ENCODE data around the gene ADAMTSL2. TPM values are rescaled to one million over a fixed set of nuclear protein-coding genes. Genes with fewer than 3 reads are reported as not detected.

Gene ADAMTSL2
- polyA plus RNA-seq, 2 of the 4 experiments (the other 2 are of a cell fraction), result not detected

- POLR2A ChIA-PET, result no interaction called here
- Histone ChIP-seq H3K27ac (no peak overlapping the region), H3K4me2 (no peak overlapping the region), H3K9me3 (no peaks in the 10 kb centered on the region), H3K4me3 (no peak overlapping the region), H3K4me1 (peaks cover 5% of the 10 kb centered on the region; the same call in 1 of the 3 replicates)
- 79% methylated on average over 15 of the region's 18 CpGs for WGBS (ENCODE audit: missing lambda C conversion rate)
- CTCF ChIA-PET, result interaction anchor here (8.7 kb wide), 1 partner anchor 199 kb away, joined by 72 read pairs; no protein-coding TSS in a partner anchor
- no peak for ATAC-seq
- TF ChIP-seq KDM1A (IDR thresholded peaks at IDR 0.05; ENCODE audit: low read depth), result no peak
- TF ChIP-seq SREBF2 (IDR thresholded peaks at IDR 0.05), result no peak
- no peak for TF ChIP-seq NPAS2 (CRISPR knock-in tag; IDR thresholded peaks at IDR 0.05; ENCODE audit: borderline replicate concordance)
- TF ChIP-seq ZSCAN20 (CRISPR knock-in tag; IDR thresholded peaks at IDR 0.05), result no peak
- TF ChIP-seq HOXA7 (CRISPR knock-in tag; IDR thresholded peaks at IDR 0.05), result no peak
- no peak for TF ChIP-seq CHD4 (IDR thresholded peaks at IDR 0.05; ENCODE audit: borderline replicate concordance)
- TF ChIP-seq HOXB13 (CRISPR knock-in tag; IDR thresholded peaks at IDR 0.05; ENCODE audit: low read depth), result no peak
- no peak for TF ChIP-seq EP300 (IDR thresholded peaks at IDR 0.05)
- TF ChIP-seq RFX5 (IDR thresholded peaks at IDR 0.05), result no peak
- TF ChIP-seq PBX3 (IDR thresholded peaks at IDR 0.05), result no peak
- no peak for DNase-seq (ENCODE audit: low read depth in 1 of 2, low spot score in 1 of 2)
- FAIRE-seq, result no peak
These were observed 7.0 kb upstream of the ADAMTSL2 start for GRCh38 chr9:133527444-133527920.

GRCh38 chr9:133528001-133528875 lies 6.3 kb upstream of the ADAMTSL2 start:
- no peak overlapping the region for H3K4me3 ChIP-seq
- H3K27ac ChIP-seq, result no peak overlapping the region
- H3K4me2 ChIP-seq, result no peak overlapping the region
- POLR2A ChIA-PET, result no interaction called here
- FAIRE-seq (no peak), DNase-seq (ENCODE audit: low read depth in 1 of 2, low spot score in 1 of 2) (no peak), ATAC-seq (no peak)
- no peaks in the 10 kb centered on the region for H3K9me3 ChIP-seq
- CTCF ChIA-PET, result interaction anchor here (1.2 to 8.7 kb wide), 2 partner anchors 12 to 198 kb away, joined by 3 to 72 read pairs; no protein-coding TSS in a partner anchor
- 64% methylated on average over 13 of the region's 22 CpGs for WGBS (ENCODE audit: missing lambda C conversion rate)
- no peak for TF ChIP-seq BHLHE40 (IDR thresholded peaks at IDR 0.05; ENCODE audit: low read depth, low read length)
- no peak for TF ChIP-seq KDM5A (IDR thresholded peaks at IDR 0.05)
- no peak for TF ChIP-seq CBX2 (IDR thresholded peaks at IDR 0.05; ENCODE audit: borderline replicate concordance, low read depth)
- peaks cover 5% of the 10 kb centered on the region; the same call in 1 of the 3 replicates for H3K4me1 ChIP-seq

GRCh38 chr9:133528876-133529241 lies 5.6 kb upstream of the ADAMTSL2 start:
- Histone ChIP-seq H3K4me2 (no peak overlapping the region), H3K4me3 (no peak overlapping the region), H3K4me1 (peaks cover 5% of the 10 kb centered on the region; the same call in 1 of the 3 replicates), H3K27ac (no peak overlapping the region), H3K9me3 (no peaks in the 10 kb centered on the region)
- WGBS (ENCODE audit: missing lambda C conversion rate), result 41% methylated on average over 3 of the region's 11 CpGs
- TF ChIP-seq PBX3 (IDR thresholded peaks at IDR 0.05) (no peak), FOXS1 (CRISPR knock-in tag; IDR thresholded peaks at IDR 0.05) (no peak), HOXB5 (CRISPR knock-in tag; IDR thresholded peaks at IDR 0.05) (no peak), HDAC2 (IDR thresholded peaks at IDR 0.05) (no peak), E2F6 (IDR thresholded peaks at IDR 0.05; ENCODE audit: borderline replicate concordance, low read depth) (no peak), TP53 (CRISPR knock-in tag; IDR thresholded peaks at IDR 0.05) (no peak), MYC (IDR thresholded peaks at IDR 0.05; ENCODE audit: borderline replicate concordance, low read length) (no peak), EHF (CRISPR knock-in tag; IDR thresholded peaks at IDR 0.05) (no peak), NR3C1 (IDR thresholded peaks at IDR 0.05) (no peak), RAD21 (conservative IDR thresholded peaks at IDR 0.05 in 1 of 2, IDR thresholded peaks at IDR 0.05 in 1 of 2) (no peak)
- POLR2A ChIA-PET, result no interaction called here
- no peak for ATAC-seq
- FAIRE-seq, result no peak
- DNase-seq (ENCODE audit: low read depth in 1 of 2, low spot score in 1 of 2), result no peak
- CTCF ChIA-PET, result interaction anchor here (1.2 to 8.7 kb wide), 2 partner anchors 11 to 197 kb away, joined by 3 to 72 read pairs; no protein-coding TSS in a partner anchor
